Left lobe of liver (tissue), 2 donors: Measurements from ENCODE around the gene PACSIN1. TPM values are rescaled to one million over a fixed set of nuclear protein-coding genes. Genes with fewer than 3 reads are reported as not detected.

Source experiments
- ATAC-seq: fragments of 200-7000 bp; cut with Tn5 transposase; one replicate; pipeline ENCODE4 v1.9.1; 2020; ENCODE audit warnings: mild to moderate bottlenecking, moderate library complexity
- DNase-seq: peaks from one replicate; pipeline ENCODE4 v3.0.0-alpha.2; 2020; ENCODE audit warnings: low spot score
- total RNA-seq: library from RNA; stranded (reverse); gene quantifications from one replicate; pipeline ENCODE4 v1.2.1, GENCODE V29; 2021
- donor health status: DM: no; HTN: no; CAD: no; lungs with moderate emphysema.
- donor health status: DM: no; HTN: yes; CAD: no.

Gene PACSIN1
- total RNA-seq, 1 donor from 2014 or later = not detected

- DNase-seq (no peak), ATAC-seq (no peak)
Observed at GRCh38 chr6:34558172-34558714, 92.4 kb downstream of the PACSIN1 start.

- no peak for DNase-seq
- no peak for ATAC-seq
Observed at GRCh38 chr6:34559651-34560365, 93.9 kb downstream of the PACSIN1 start.

GRCh38 chr6:34560366-34561226, 94.7 kb downstream of the PACSIN1 start:
- ATAC-seq (no peak), DNase-seq (no peak)

- no peak for DNase-seq
- ATAC-seq = no peak
Observed at GRCh38 chr6:34561227-34561530, 95.3 kb downstream of the PACSIN1 start.

- DNase-seq (no peak), ATAC-seq (no peak)
Observed at GRCh38 chr6:34562350-34562749, 96.5 kb downstream of the PACSIN1 start.

GRCh38 chr6:34562861-34563512, 97.1 kb downstream of the PACSIN1 start:
- DNase-seq (no peak), ATAC-seq (no peak)

GRCh38 chr6:34563513-34563870, 97.6 kb downstream of the PACSIN1 start:
- ATAC-seq = no peak
- no peak for DNase-seq

- no peak for DNase-seq
- ATAC-seq = no peak
Observed at GRCh38 chr6:34564181-34564580, 98.3 kb downstream of the PACSIN1 start.

GRCh38 chr6:34565722-34566137, 99.9 kb downstream of the PACSIN1 start:
- DNase-seq (no peak), ATAC-seq (no peak)

- no peak for DNase-seq
- ATAC-seq = no peak
Observed at GRCh38 chr6:34566830-34567546, 101.1 kb downstream of the PACSIN1 start.

GRCh38 chr6:34568341-34569201, 102.7 kb downstream of the PACSIN1 start:
- ATAC-seq (no peak), DNase-seq (no peak)

- DNase-seq (no peak), ATAC-seq (no peak)
Observed at GRCh38 chr6:34569361-34569973, 103.6 kb downstream of the PACSIN1 start.

- DNase-seq (no peak), ATAC-seq (no peak)
Observed at GRCh38 chr6:34570066-34570833, 104.4 kb downstream of the PACSIN1 start.

- no peak for ATAC-seq
- no peak for DNase-seq
Observed at GRCh38 chr6:34571388-34571787, 105.5 kb downstream of the PACSIN1 start.

- DNase-seq (no peak), ATAC-seq (no peak)
Observed at GRCh38 chr6:34572021-34572420, 106.1 kb downstream of the PACSIN1 start.

GRCh38 chr6:34572585-34572984, 106.7 kb downstream of the PACSIN1 start:
- DNase-seq = no peak
- ATAC-seq = no peak

GRCh38 chr6:34573567-34574183, 107.8 kb downstream of the PACSIN1 start:
- no peak for ATAC-seq
- DNase-seq = no peak

GRCh38 chr6:34574647-34575293, 108.9 kb downstream of the PACSIN1 start:
- ATAC-seq (no peak), DNase-seq (no peak)
